Spleen (tissue), 11 donors: ENCODE data around the gene PEPD. TPM values are rescaled to one million over a fixed set of nuclear protein-coding genes. Genes with fewer than 3 reads are reported as not detected.

Experiments
- DNase-seq: peaks from one replicate; pipeline ENCODE4 v3.0.0-alpha.2; 2020
- H3K27ac ChIP-seq, 8 donors: fragments of 200-600 bp; sonication (generic) in 7 of 8; 1 replicate in 4 of 8; 2 replicates in 4 of 8; pipeline versions ENCODE4 v1.5.0 to v1.8.0; 2016 to 2021; ENCODE audit warnings: inconsistent platforms in 4 of 8, mild to moderate bottlenecking in 4 of 8, moderate library complexity in 1 of 8
- H3K27me3 ChIP-seq, 7 donors: fragments of 200-600 bp; sonication (generic) in 6 of 7; replicated peaks in 1 of 7; 1 replicate in 4 of 7; 2 replicates in 3 of 7; pipeline versions ENCODE4 v1.5.0 to v1.8.0; 2016 to 2021; ENCODE audit warnings: inconsistent platforms in 3 of 7, mild to moderate bottlenecking in 1 of 7
- H3K36me3 ChIP-seq, 6 donors: fragments of 200-600 bp; sonication (generic) in 5 of 6; 1 replicate in 4 of 6; 2 replicates in 2 of 6; pipeline versions ENCODE4 v1.5.0 to v1.8.0; 2016 to 2021; ENCODE audit warnings: inconsistent platforms in 2 of 6
- H3K4me1 ChIP-seq, 6 donors: fragments of 200-600 bp; sonication (generic) in 5 of 6; 1 replicate in 3 of 6; 2 replicates in 3 of 6; pipeline versions ENCODE4 v1.5.0 to v1.8.0; 2016 to 2021; ENCODE audit warnings: inconsistent platforms in 3 of 6
- H3K4me3 ChIP-seq, 8 donors: fragments of 200-600 bp; sonication (generic) in 7 of 8; 1 replicate in 4 of 8; 2 replicates in 4 of 8; pipeline versions ENCODE4 v1.5.0 to v1.8.0; 2016 to 2021; ENCODE audit warnings: inconsistent platforms in 4 of 8, mild to moderate bottlenecking in 4 of 8, moderate library complexity in 2 of 8
- H3K9me3 ChIP-seq, 8 donors: fragments of 200-600 bp; sonication (generic) in 7 of 8; 1 replicate in 4 of 8; 2 replicates in 4 of 8; pipeline versions ENCODE4 v1.5.0 to v1.8.0; 2016 to 2021; ENCODE audit warnings: inconsistent platforms in 4 of 8
- CTCF ChIP-seq, 11 experiments: fragments of 200-600 bp in 7 of 11; fragments of 450-650 bp in 4 of 11; sonication (generic) in 4 of 11; IDR thresholded peaks in 8 of 11; conservative IDR thresholded peaks in 3 of 11; 1 replicate in 7 of 11; 2 replicates in 4 of 11; pipeline versions ENCODE4 v1.4.0 to v1.8.0; 2016 to 2021; ENCODE audit warnings: antibody characterized with exemption in 11 of 11, inconsistent platforms in 4 of 11, mild to moderate bottlenecking in 1 of 11
- POLR2A ChIP-seq, 3 donors: fragments of 450-650 bp; IDR thresholded peaks; one replicate each; pipeline ENCODE4 v1.5.1; 2017; ENCODE audit warnings: antibody characterized with exemption in 3 of 3, mild to moderate bottlenecking in 1 of 3
- POLR2AphosphoS5 ChIP-seq, 3 donors: sonication (generic); formaldehyde crosslinking; IDR thresholded peaks; one replicate each; pipeline ENCODE4 v1.5.1; 2017; ENCODE audit warnings: antibody characterized with exemption in 3 of 3
- WGBS, 5 donors: extraction: QIAGEN DNeasy Blood & Tissue Kit in 3 of 5; methylation state at CpG; one replicate each; pipeline versions ENCODE4 v1.1.5 to v1.1.7; 2013 to 2018; 5-methylcytosine and 5-hydroxymethylcytosine counted together
- intact Hi-C: fragments of 100-400 bp; cut with DNase I; formaldehyde crosslinking; loops from one replicate; pipeline ENCODE4 v1.15.0; 2023; ENCODE audit warnings: low total_unique reads
- polyA plus RNA-seq, 3 donors: library from polyadenylated mRNA; stranded (reverse); fragments of 200-250 nt; gene quantifications; one replicate each; pipeline ENCODE4 v1.2.1, GENCODE V29; 2013
- total RNA-seq, 7 donors: library from RNA; depleted of rRNA in 3 of 7; stranded (reverse); fragments of >200 nt in 3 of 7; fragmentation: NEBNext Ultra II Directional in 4 of 7; extraction: Animal tissue kit (Norgen Biotek cat#: 25700) in 4 of 7; gene quantifications; one replicate each; pipeline versions ENCODE4 v1.1.0 to v1.2.1, GENCODE V29; 2016 to 2021
- donor health status: healthy with polysubstance abuse.
- donor health status: DM: no; HTN: no; CAD: no; lungs with moderate emphysema.
- donor health status: DM: no; HTN: no; CAD: no.
- donor health status: Bipolar disorder and iron deficiency.
- donor health status: healthy.
- donor health status: DM: no; HTN: no; CAD: no.
- donor health status: DM: yes; HTN: yes; CAD: no.

The PEPD gene
- total and polyA plus RNA-seq, 10 donors = 38.4 to 98.3 (median 69.8) TPM

- Histone ChIP-seq H3K4me3 (no peak overlapping the region), H3K36me3 (peaks cover 0 to 45% (median 11%) of the 10 kb centered on the region in 6 donors), H3K27me3 (no peaks in the 10 kb centered on the region), H3K27ac (no peak overlapping the region), H3K9me3 (no peaks in the 10 kb centered on the region), H3K4me1 (no peaks in the 10 kb centered on the region)
- intact Hi-C loops = no loop called here
- WGBS, 5 donors = 85 to 93% (median 91%) methylated on average over 11 of the region's 11 CpGs
- TF ChIP-seq POLR2AphosphoS5 (IDR thresholded peaks at IDR 0.05) (no peak), CTCF (IDR thresholded peaks at IDR 0.05 in 8 of 11, conservative IDR thresholded peaks at IDR 0.05 in 3 of 11) (no peak), POLR2A (IDR thresholded peaks at IDR 0.05) (no peak)
- peak; percentile 57 for DNase-seq
Observed at GRCh38 chr19:33467851-33468250, 53.7 kb downstream of the PEPD start.

GRCh38 chr19:33465834-33466233 lies 55.8 kb downstream of the PEPD start:
- Histone ChIP-seq H3K27ac (no peak overlapping the region), H3K9me3 (no peaks in the 10 kb centered on the region)

GRCh38 chr19:33465371-33465770 lies 56.2 kb downstream of the PEPD start:
- peak; percentile 35 for DNase-seq
- WGBS, 5 donors = 88 to 97% (median 94%) methylated on average over 9 of the region's 9 CpGs
- intact Hi-C loops = no loop called here
- no peak for TF ChIP-seq CTCF (IDR thresholded peaks at IDR 0.05 in 8 of 11, conservative IDR thresholded peaks at IDR 0.05 in 3 of 11)
- no peak for TF ChIP-seq POLR2A (IDR thresholded peaks at IDR 0.05)
- TF ChIP-seq POLR2AphosphoS5 (IDR thresholded peaks at IDR 0.05) = no peak
- Histone ChIP-seq H3K9me3 (no peaks in the 10 kb centered on the region), H3K4me3 (no peak overlapping the region), H3K27me3 (no peaks in the 10 kb centered on the region), H3K4me1 (no peaks in the 10 kb centered on the region), H3K27ac (no peak overlapping the region), H3K36me3 (peaks cover 0 to 61% (median 25%) of the 10 kb centered on the region in 6 donors)

More at GRCh38 chr19:33465834-33466233, 55.8 kb downstream of the PEPD start:
- intact Hi-C loops = no loop called here
- H3K4me1 ChIP-seq = no peaks in the 10 kb centered on the region
- TF ChIP-seq POLR2A (IDR thresholded peaks at IDR 0.05) (no peak), CTCF (IDR thresholded peaks at IDR 0.05 in 8 of 11, conservative IDR thresholded peaks at IDR 0.05 in 3 of 11) (no peak), POLR2AphosphoS5 (IDR thresholded peaks at IDR 0.05) (no peak)
- H3K27me3 ChIP-seq = no peaks in the 10 kb centered on the region
- H3K4me3 ChIP-seq = no peak overlapping the region
- peaks cover 0 to 57% (median 25%) of the 10 kb centered on the region in 6 donors for H3K36me3 ChIP-seq
- 86 to 100% (median 90%) methylated on average over 1 of the region's 1 CpG for WGBS, 5 donors
- DNase-seq = no peak

- WGBS, 5 donors = 88 to 96% (median 92%) methylated on average over 9 to 10 of the region's 10 CpGs
Observed at GRCh38 chr19:33464733-33465115, 56.9 kb downstream of the PEPD start.

More at GRCh38 chr19:33464733-33465115, 56.9 kb downstream of the PEPD start:
- intact Hi-C loops = no loop called here
- DNase-seq = no peak
- Histone ChIP-seq H3K4me3 (no peak overlapping the region), H3K9me3 (no peaks in the 10 kb centered on the region), H3K27ac (no peak overlapping the region), H3K4me1 (no peaks in the 10 kb centered on the region), H3K27me3 (no peaks in the 10 kb centered on the region), H3K36me3 (peaks cover 0 to 68% (median 25%) of the 10 kb centered on the region in 6 donors)
- TF ChIP-seq POLR2AphosphoS5 (IDR thresholded peaks at IDR 0.05) (no peak), POLR2A (IDR thresholded peaks at IDR 0.05) (no peak), CTCF (IDR thresholded peaks at IDR 0.05 in 8 of 11, conservative IDR thresholded peaks at IDR 0.05 in 3 of 11) (no peak)
